Thyroid gland (tissue), 4 donors: ENCODE data around the gene PRH2.

Experiments
- POLR2A ChIP-seq, 2 donors: fragments of 450-650 bp; IDR thresholded peaks; one replicate each; pipeline ENCODE4 v1.6.1; 2017; ENCODE audit warnings: antibody characterized with exemption in 2 of 2, mild to moderate bottlenecking in 2 of 2, moderate library complexity in 1 of 2
- TF ChIP-seq, protein P1 (sequence below), 6 experiments: fragments of 200-600 bp in 3 of 6; fragments of 450-650 bp in 3 of 6; sonication (generic) in 3 of 6; IDR thresholded peaks; one replicate each; pipeline ENCODE4 v1.5.1; 2016 to 2019; ENCODE audit warnings: antibody characterized with exemption in 6 of 6, mild to moderate bottlenecking in 2 of 6, inconsistent platforms in 1 of 6, moderate library complexity in 1 of 6

DNA sequence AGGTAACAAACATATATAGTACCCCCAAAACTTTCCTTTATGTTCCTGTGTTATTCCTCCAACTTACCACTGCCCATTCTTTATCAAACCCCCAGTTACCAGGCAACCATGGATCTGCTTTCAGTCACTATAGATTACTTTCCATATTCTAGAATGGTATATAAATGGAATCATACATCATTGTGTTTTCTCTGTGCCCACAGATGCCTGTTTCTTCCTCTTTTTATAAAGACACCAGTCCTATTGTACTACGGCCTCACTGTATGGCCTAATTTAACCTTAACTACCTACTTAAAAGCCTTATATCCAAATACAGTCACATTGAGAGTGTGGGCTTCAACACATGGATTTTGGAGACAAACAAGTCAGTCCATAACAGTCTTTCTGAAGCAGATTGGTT, 7.5 kb downstream of the PRH2 start:
- TF ChIP-seq, protein P1, sequence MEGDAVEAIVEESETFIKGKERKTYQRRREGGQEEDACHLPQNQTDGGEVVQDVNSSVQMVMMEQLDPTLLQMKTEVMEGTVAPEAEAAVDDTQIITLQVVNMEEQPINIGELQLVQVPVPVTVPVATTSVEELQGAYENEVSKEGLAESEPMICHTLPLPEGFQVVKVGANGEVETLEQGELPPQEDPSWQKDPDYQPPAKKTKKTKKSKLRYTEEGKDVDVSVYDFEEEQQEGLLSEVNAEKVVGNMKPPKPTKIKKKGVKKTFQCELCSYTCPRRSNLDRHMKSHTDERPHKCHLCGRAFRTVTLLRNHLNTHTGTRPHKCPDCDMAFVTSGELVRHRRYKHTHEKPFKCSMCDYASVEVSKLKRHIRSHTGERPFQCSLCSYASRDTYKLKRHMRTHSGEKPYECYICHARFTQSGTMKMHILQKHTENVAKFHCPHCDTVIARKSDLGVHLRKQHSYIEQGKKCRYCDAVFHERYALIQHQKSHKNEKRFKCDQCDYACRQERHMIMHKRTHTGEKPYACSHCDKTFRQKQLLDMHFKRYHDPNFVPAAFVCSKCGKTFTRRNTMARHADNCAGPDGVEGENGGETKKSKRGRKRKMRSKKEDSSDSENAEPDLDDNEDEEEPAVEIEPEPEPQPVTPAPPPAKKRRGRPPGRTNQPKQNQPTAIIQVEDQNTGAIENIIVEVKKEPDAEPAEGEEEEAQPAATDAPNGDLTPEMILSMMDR (IDR thresholded peaks at IDR 0.05): no peak
- no peak for TF ChIP-seq POLR2A (IDR thresholded peaks at IDR 0.05)
